Chondrocyte (in vitro differentiated cells): ENCODE results near the gene ARHGEF17. TPM values are rescaled to one million over a fixed set of nuclear protein-coding genes. Genes with fewer than 3 reads are reported as not detected.
A peak's percentile ranks its signal among the peaks of the same experiment; 100 is the strongest.

Experiments
- DNase-seq: peaks from one replicate; pipeline ENCODE4 v3.0.0; 2021; ENCODE audit warnings: mixed read lengths, low spot score
- H3K27ac Mint-ChIP-seq: one replicate; pipeline ENCODE4 v1.8.0; 2021; ENCODE audit warnings: mild to moderate bottlenecking, moderate library complexity, mixed read lengths; ENCODE audit not compliant: unreplicated experiment
- H3K27me3 Mint-ChIP-seq: 2 replicates; pipeline ENCODE4 v1.8.0; 2021; ENCODE audit warnings: low read depth, mixed read lengths
- H3K36me3 Mint-ChIP-seq: 2 replicates; pipeline ENCODE4 v1.8.0; 2021; ENCODE audit warnings: low read depth, mixed read lengths
- H3K4me1 Mint-ChIP-seq: 2 replicates; pipeline ENCODE4 v1.8.0; 2021; ENCODE audit warnings: low read depth, mild to moderate bottlenecking, mixed read lengths
- H3K4me3 Mint-ChIP-seq: one replicate; pipeline ENCODE4 v1.8.0; 2021; ENCODE audit warnings: mild to moderate bottlenecking, moderate library complexity, mixed read lengths; ENCODE audit not compliant: unreplicated experiment
- H3K9me3 Mint-ChIP-seq: 2 replicates; pipeline ENCODE4 v1.8.0; 2021; ENCODE audit warnings: low read depth, mixed read lengths
- total RNA-seq: library from RNA; stranded (reverse); gene quantifications from 3 replicates; pipeline ENCODE4 v1.2.1, GENCODE V29; 2021
- TF ChIP-seq, protein P1 (sequence below): fragments of 200-600 bp; sonication (generic); IDR thresholded peaks from 2 replicates; pipeline ENCODE4 v1.5.0; 2021; ENCODE audit warnings: antibody characterized with exemption, mild to moderate bottlenecking, moderate library complexity

ARHGEF17 gene
- total RNA-seq, 1 donor from 2014 or later, result 114 TPM

DNA sequence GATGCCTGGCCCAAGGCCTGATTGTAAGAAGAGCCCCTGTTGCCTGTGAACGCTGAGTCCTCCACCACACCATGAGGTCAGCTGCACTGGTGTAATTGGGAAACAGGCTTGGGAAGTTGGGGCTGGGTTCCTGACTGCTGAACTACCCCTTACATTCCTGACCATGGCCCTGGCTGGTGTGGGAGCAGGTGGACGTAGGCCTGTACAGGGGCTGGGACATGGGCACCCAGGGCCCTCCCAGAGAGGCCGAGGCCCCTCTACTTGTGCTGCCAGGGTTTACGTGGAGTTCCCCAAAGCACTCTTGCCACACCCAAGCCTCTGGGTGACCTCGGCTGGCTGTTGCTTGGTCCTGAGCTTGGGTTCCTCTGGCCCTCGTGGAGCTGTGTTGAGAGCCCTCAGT is 73.5 kb downstream of the ARHGEF17 start:
- Mint-ChIP-seq H3K36me3 (no peaks in the 10 kb centered on the region), H3K4me1 (peaks cover 44% of the 10 kb centered on the region), H3K27me3 (no peaks in the 10 kb centered on the region), H3K27ac (no peak overlapping the region), H3K9me3 (no peaks in the 10 kb centered on the region), H3K4me3 (no peak overlapping the region)
- TF ChIP-seq, protein P1, sequence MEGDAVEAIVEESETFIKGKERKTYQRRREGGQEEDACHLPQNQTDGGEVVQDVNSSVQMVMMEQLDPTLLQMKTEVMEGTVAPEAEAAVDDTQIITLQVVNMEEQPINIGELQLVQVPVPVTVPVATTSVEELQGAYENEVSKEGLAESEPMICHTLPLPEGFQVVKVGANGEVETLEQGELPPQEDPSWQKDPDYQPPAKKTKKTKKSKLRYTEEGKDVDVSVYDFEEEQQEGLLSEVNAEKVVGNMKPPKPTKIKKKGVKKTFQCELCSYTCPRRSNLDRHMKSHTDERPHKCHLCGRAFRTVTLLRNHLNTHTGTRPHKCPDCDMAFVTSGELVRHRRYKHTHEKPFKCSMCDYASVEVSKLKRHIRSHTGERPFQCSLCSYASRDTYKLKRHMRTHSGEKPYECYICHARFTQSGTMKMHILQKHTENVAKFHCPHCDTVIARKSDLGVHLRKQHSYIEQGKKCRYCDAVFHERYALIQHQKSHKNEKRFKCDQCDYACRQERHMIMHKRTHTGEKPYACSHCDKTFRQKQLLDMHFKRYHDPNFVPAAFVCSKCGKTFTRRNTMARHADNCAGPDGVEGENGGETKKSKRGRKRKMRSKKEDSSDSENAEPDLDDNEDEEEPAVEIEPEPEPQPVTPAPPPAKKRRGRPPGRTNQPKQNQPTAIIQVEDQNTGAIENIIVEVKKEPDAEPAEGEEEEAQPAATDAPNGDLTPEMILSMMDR, result no peak
- DNase-seq, result no peak

DNA sequence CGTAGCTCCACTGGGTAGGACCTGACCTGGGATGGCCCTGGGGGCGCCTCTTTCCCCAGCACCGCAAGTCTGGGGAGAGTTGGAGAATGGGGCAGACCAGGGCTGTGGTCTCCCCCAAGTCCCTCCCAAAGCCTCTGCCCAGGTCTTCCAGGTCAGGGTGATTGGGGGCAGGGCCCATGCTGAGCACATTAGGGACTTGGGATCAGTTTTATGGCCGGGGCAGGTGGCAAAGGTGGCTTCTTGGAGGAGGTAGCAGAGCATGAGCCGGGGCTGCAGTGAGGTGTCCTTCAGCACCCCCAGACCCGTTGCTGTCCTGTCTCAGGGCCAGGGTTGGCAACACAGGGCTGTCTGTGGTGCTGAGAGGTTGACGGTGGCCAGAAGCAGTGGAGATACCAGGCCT is 74.1 kb downstream of the ARHGEF17 start:
- no peak for DNase-seq
- H3K9me3 Mint-ChIP-seq, result no peaks in the 10 kb centered on the region
- no peaks in the 10 kb centered on the region for H3K36me3 Mint-ChIP-seq
- H3K4me3 Mint-ChIP-seq, result no peak overlapping the region
- TF ChIP-seq, protein P1, result no peak
- H3K27ac Mint-ChIP-seq, result no peak overlapping the region
- H3K4me1 Mint-ChIP-seq, result peaks cover 42% of the 10 kb centered on the region
- H3K27me3 Mint-ChIP-seq, result no peaks in the 10 kb centered on the region

DNA sequence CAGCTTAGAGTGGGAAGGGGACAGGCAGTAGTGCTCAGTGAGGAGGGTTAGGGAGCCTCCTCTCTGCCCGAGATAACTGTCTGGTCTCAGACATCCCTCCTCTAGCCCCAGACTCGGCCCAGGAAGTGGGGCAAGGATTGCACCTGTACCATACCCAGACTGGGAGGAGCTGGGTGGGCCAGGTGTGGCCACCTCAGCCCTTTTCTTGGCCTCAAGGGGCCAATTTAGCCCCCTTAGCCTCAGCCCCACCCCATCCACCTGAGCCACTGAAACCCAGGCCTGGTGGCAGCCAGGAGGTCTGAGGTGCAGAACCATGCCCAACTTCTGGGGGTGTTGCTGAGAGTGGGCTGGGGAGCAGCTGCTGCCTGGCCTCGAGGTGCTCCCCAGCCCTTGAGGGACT is 74.7 kb downstream of the ARHGEF17 start:
- Mint-ChIP-seq H3K4me1 (peaks cover 42% of the 10 kb centered on the region), H3K4me3 (no peak overlapping the region), H3K27me3 (no peaks in the 10 kb centered on the region), H3K27ac (no peak overlapping the region), H3K36me3 (no peaks in the 10 kb centered on the region), H3K9me3 (no peaks in the 10 kb centered on the region)
- DNase-seq, result no peak
- TF ChIP-seq, protein P1, result no peak

- no peak for DNase-seq
- Mint-ChIP-seq H3K36me3 (no peaks in the 10 kb centered on the region), H3K27me3 (no peaks in the 10 kb centered on the region), H3K9me3 (no peaks in the 10 kb centered on the region), H3K27ac (peak overlapping the region; percentile 70), H3K4me1 (peaks cover 42% of the 10 kb centered on the region), H3K4me3 (no peak overlapping the region)
- TF ChIP-seq, protein P1, result no peak
These were observed 75.4 kb downstream of the ARHGEF17 start for GRCh38 chr11:73383249-73384124.

DNA sequence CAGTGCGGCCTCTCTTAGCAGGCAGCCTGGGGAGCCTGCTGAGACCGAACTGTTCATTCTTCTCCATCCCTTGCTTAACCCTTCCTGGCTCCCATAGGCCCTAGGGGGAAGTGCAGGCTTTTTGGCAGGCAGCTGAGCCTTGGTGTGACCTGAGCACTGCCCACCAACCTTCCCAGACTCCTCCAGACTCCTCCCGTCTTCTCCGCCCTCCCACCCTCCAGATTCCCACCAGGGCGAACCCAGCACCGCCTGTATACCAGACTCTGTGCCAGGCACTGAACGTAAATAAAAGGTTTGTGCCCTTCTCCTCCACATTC is 76.0 kb downstream of the ARHGEF17 start:
- Mint-ChIP-seq H3K36me3 (no peaks in the 10 kb centered on the region), H3K27me3 (no peaks in the 10 kb centered on the region), H3K27ac (no peak overlapping the region), H3K4me1 (peaks cover 41% of the 10 kb centered on the region), H3K9me3 (no peaks in the 10 kb centered on the region), H3K4me3 (no peak overlapping the region)
- TF ChIP-seq, protein P1, result no peak
- DNase-seq, result no peak
